Transverse colon (tissue), 4 donors: ENCODE measurements around the gene RTP3.

Experiments
- EP300 ChIP-seq: sonication (generic); formaldehyde crosslinking; IDR thresholded peaks from one replicate; pipeline ENCODE4 v1.6.1; 2017; ENCODE audit warnings: antibody characterized with exemption, low read depth
- POLR2A ChIP-seq: fragments of 450-650 bp; IDR thresholded peaks from one replicate; pipeline ENCODE4 v1.6.1; 2016; ENCODE audit warnings: antibody characterized with exemption, mild to moderate bottlenecking, moderate library complexity
- POLR2AphosphoS5 ChIP-seq, 3 donors: sonication (generic); formaldehyde crosslinking; IDR thresholded peaks; one replicate each; pipeline ENCODE4 v1.6.1; 2016; ENCODE audit warnings: antibody characterized with exemption in 3 of 3
- TF ChIP-seq, protein P1 (sequence below), 5 experiments: fragments of 200-600 bp in 3 of 5; fragments of 450-650 bp in 2 of 5; sonication (generic) in 3 of 5; IDR thresholded peaks; 1 replicate in 2 of 5; 2 replicates in 3 of 5; pipeline ENCODE4 v1.5.1; 2016 to 2017; ENCODE audit warnings: antibody characterized with exemption in 5 of 5, inconsistent platforms in 3 of 5, mild to moderate bottlenecking in 2 of 5, moderate library complexity in 1 of 5

DNA sequence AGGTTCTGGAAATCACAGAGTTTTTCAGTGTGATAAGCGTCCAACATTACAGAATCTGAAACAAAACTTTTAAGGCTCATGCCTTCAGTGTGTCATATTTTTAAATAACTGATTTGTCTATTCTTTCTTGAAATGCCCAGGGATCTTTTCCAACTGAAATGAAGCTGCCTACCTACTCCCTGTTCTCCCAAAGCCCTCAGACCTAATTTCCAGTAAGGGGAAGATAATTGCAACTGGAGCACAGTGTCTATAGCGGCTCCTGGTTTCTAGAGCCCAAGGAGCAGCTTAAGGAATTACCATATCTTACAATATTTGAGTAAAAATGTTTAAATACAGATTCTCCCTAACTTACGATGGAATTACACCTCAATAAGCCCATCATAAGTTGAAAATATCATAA, 35.3 kb downstream of the RTP3 start:
- TF ChIP-seq POLR2AphosphoS5 (IDR thresholded peaks at IDR 0.05), result no peak
- TF ChIP-seq, protein P1, sequence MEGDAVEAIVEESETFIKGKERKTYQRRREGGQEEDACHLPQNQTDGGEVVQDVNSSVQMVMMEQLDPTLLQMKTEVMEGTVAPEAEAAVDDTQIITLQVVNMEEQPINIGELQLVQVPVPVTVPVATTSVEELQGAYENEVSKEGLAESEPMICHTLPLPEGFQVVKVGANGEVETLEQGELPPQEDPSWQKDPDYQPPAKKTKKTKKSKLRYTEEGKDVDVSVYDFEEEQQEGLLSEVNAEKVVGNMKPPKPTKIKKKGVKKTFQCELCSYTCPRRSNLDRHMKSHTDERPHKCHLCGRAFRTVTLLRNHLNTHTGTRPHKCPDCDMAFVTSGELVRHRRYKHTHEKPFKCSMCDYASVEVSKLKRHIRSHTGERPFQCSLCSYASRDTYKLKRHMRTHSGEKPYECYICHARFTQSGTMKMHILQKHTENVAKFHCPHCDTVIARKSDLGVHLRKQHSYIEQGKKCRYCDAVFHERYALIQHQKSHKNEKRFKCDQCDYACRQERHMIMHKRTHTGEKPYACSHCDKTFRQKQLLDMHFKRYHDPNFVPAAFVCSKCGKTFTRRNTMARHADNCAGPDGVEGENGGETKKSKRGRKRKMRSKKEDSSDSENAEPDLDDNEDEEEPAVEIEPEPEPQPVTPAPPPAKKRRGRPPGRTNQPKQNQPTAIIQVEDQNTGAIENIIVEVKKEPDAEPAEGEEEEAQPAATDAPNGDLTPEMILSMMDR (IDR thresholded peaks at IDR 0.05), result no peak
- TF ChIP-seq POLR2A, result no peak
- TF ChIP-seq EP300, result no peak
